Measurements from ENCODE around the gene FAXC.

FAXC gene

GRCh38 chr6:99349171-99350141, at the start of gene FAXC:
Gene FAXC, minus strand, starts transcription at chr6:99349674. Its CDS starts 302 bp downstream, at chr6:99349372.
- no peak for FAIRE-seq

GRCh38 chr6:99397287-99397686, 47.8 kb upstream of the FAXC start:
- no peak for FAIRE-seq

GRCh38 chr6:99393698-99394531, 44.4 kb upstream of the FAXC start, which contains the start of gene COQ3:
Gene COQ3, minus strand, starts transcription at chr6:99394195. Its CDS starts 16 bp downstream, at chr6:99394179.
- FAIRE-seq = no peak

GRCh38 chr6:99393366-99393697, 43.9 kb upstream of the FAXC start:
- no peak for FAIRE-seq

- FAIRE-seq = no peak
These were observed 41.4 kb upstream of the FAXC start for GRCh38 chr6:99390896-99391295.

GRCh38 chr6:99384507-99384906, 35.0 kb upstream of the FAXC start:
- no peak for FAIRE-seq

GRCh38 chr6:99378636-99379035, 29.2 kb upstream of the FAXC start:
- FAIRE-seq = no peak

GRCh38 chr6:99369533-99369932, 20.1 kb upstream of the FAXC start:
- no peak for FAIRE-seq

GRCh38 chr6:99366852-99367251, 17.4 kb upstream of the FAXC start:
- FAIRE-seq = no peak

GRCh38 chr6:99364026-99364425, 14.6 kb upstream of the FAXC start:
- FAIRE-seq = no peak

- FAIRE-seq = no peak
These were observed 13.3 kb upstream of the FAXC start for GRCh38 chr6:99362678-99363268.

GRCh38 chr6:99359800-99360199, 10.3 kb upstream of the FAXC start:
- FAIRE-seq = no peak

GRCh38 chr6:99356641-99357040, 7.2 kb upstream of the FAXC start:
- no peak for FAIRE-seq

GRCh38 chr6:99354983-99355382, 5.5 kb upstream of the FAXC start:
- FAIRE-seq = no peak

GRCh38 chr6:99353126-99353525, 3.7 kb upstream of the FAXC start:
- FAIRE-seq = no peak

- FAIRE-seq = no peak
These were observed 1.1 kb upstream of the FAXC start for GRCh38 chr6:99350573-99350972.

GRCh38 chr6:99348288-99349170, 945 bp downstream of the FAXC start:
- no peak for FAIRE-seq

GRCh38 chr6:99347804-99348203, 1.7 kb downstream of the FAXC start:
- FAIRE-seq = no peak

- no peak for FAIRE-seq
These were observed 2.9 kb downstream of the FAXC start for GRCh38 chr6:99346595-99346994.

GRCh38 chr6:99345164-99345563, 4.3 kb downstream of the FAXC start:
- no peak for FAIRE-seq

GRCh38 chr6:99344289-99344688, 5.2 kb downstream of the FAXC start:
- no peak for FAIRE-seq

GRCh38 chr6:99341862-99342455, 7.5 kb downstream of the FAXC start:
- FAIRE-seq = no peak

Data from A204.1 (cell line).